SH-SY5Y (cell line): ENCODE measurements around the gene ZNF777.

Source experiments
- GATA2 ChIP-seq: IDR thresholded peaks from 2 replicates; pipeline ENCODE4 v1.6.1; 2011; ENCODE audit warnings: mild to moderate bottlenecking, low read depth, low read length
- GATA3 ChIP-seq: IDR thresholded peaks from 2 replicates; pipeline ENCODE4 v1.6.1; 2011; ENCODE audit warnings: low read depth, mild to moderate bottlenecking, low read length, moderate library complexity

The ZNF777 gene

DNA sequence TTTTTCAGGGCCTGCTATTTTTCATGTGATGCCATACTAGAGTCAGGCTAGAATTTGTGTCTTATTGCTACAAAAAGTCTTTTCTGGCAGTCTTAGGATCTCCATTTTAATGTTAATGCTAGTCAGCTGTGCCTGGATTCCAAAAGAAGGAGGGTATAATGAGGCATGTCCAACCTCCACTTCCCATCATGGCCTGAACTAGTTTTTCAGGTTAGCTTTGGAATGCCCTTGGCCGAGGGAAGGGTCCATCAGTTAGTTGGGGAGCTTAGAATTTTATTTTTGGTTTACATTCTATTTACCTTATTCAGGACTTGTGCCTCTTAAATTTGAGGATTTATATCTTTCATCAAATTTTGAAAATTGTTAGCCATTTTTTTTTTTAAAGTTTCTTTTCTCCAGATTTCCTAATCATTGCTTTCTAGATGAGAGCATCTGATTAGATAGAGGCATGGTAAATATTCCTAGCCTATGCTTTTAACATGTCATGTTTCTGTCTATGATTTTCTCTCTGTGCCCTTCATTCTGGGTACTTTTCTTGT lies 6.5 kb upstream of the ZNF777 start:
- TF ChIP-seq GATA3 (no peak), GATA2 (no peak)

DNA sequence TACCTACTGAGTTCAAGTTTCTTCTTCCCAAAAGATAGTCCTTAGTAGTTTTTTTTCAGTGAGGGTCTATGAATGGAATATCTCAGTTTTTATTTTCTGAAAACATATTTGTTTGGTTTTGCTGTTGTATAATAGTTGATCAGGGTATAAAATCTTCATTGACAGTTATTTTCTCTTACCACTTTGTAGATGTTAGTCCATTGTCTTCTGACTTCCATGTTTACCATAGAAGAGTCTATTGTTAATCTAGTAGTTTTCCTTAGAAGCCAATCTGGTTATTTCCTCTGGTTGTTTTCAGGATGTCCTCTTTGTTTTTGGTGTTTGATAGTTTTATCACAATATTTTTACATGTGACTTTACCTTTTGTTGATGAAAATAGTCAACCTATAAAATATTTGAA lies 5.5 kb upstream of the ZNF777 start:
- TF ChIP-seq GATA3: no peak
- TF ChIP-seq GATA2: no peak

DNA sequence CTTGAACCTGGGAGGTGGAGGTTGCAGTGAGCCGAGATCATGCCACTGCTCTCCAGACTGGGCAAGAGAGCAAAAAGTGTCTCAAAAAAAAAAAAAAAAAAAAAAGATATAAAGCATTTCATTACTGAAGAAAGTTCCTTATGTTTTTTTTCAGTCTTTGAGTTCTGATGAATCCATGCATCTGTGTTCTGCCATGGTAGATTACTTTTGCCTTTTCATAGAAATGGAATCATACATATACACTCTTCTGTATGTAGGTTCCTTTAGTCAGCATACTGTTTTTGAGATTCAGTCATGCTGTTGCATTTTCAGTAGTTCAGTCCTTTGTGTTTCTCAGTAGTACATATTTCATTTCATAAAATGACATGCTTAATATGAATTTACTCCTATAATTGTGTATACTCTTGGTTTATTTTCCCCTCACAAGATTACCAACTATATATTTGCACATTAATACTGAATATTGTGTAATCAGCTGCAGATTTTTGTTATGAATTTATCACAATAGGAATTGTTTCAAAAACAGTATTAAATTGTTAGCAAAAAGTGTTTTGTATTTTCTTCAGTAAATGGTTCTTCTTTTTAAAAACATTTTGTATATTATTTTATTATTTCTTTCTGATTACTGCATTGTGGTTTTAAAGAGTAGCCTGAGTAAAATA lies 2.8 kb upstream of the ZNF777 start:
- no peak for TF ChIP-seq GATA3

DNA sequence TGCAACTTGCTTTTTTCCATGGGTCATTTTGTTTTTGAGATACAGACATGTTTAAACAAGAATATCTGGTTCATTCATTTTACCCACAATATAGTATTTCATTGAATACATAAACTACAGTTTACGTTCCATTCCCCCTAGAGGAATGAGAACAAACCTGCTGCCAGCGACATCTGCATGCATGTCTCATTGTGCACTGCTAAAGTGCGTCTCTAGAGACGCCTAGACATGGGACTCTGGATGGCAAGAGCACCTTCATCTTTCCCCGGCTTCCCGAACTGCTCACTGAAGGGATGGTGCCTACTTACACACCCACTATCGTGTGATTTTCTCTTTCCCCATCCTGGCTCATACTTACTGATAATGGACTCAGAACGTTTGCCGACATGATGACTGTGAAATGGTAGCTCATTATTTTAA lies 1.2 kb upstream of the ZNF777 start:
- no peak for TF ChIP-seq GATA3
- TF ChIP-seq GATA2: no peak

DNA sequence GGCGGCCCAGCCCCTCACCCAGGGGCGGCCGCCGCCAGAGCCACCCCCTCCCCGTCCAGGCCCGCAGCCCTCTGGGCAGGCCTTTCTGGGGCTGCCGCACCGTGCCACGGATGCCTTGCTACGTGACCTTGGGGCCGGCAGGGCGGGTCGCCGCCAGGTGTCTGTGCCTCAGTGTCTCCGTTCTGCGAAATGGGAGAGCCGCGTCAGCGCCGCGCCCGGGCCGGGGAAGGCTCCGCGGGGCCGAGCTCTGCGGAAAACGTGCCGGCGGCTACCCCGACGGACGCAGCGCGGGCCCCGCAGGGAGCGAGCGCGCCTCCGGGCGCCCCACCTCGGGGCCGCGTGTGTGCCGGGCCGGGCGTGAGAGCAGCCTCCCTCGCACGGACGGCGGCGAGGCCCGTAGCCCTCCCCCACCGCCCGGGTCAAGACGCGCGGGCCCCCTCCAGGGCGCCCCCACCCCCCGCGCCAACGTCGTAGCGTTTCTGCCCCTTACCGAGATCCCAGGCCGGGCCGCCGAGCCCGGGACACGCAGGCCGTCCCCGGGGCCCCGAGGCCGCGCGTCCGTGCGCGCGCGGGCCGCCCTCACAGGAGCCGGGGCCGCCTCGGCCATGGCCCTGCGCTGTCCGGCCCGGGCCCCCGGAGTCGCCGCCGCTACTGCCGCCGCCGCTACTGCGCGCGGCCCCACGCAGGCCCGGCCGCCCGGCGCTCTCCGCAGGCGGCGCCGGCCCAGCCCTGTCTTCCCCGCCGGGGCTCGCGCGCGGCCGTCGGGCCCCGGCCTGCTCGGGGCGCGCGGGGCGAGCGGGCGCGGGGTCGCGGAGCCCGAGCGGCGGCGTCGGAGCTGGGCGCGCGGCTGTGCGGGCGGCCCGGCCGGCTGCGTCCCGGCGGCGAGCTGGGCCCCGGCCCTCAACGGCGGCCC lies 1.1 kb downstream of the ZNF777 start:
- TF ChIP-seq GATA3: no peak

DNA sequence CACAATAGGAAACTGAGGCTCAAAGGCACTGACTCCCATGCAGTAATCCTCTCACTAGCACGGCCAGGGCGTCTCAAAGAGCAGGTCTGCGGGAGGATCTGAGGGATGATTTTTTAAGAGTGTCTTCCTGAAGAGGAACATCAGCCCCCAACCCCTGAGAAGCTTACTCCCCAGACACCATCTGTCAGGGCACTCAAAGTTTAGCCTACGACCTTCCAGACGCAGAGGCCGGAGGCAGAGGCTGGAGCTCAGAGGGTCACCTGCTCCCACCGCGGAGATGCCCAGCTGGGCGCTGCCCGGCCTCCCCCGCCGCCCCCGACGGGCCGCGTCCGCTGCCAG lies 1.7 kb downstream of the ZNF777 start:
- TF ChIP-seq GATA2 (no peak), GATA3 (no peak)

DNA sequence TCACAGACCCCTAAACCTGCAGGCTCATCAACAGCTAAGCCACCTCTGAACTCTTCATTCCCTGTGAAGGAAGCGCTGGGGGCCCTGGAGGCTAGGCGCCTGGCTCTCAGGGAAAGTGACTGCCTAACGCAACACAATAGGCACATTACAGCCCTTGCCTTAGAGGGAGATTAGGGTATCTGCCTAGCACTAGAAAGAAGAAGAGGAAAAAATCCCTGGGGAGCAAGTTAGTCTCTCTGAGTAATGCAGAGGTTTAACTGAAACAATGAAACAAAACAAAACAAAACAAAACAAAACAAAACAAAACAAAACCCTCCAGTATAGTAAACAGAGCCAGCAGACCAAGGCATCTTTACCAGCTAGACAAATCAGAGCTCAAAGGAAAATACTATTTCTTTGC lies 2.6 kb downstream of the ZNF777 start:
- TF ChIP-seq GATA2 (no peak), GATA3 (no peak)

DNA sequence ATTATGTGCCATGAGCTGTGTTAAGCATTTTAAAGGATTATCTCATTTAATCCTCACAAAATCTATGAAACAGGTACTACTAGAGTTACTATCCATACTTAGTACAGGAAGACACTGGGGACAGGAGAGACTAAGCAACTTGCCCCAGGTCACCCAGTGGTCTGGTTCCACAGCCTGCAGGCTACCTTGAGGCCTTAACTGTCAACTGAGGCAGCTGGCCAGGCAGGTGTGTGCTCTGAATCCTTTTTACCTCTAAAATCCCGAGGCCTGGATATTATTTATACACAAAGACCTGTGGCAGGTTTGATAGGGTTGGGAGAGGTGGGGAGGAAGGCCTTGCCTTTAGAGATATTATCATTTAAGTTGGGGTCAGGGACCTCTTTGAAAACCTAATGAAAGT lies 3.1 kb downstream of the ZNF777 start:
- TF ChIP-seq GATA3 (no peak), GATA2 (no peak)

DNA sequence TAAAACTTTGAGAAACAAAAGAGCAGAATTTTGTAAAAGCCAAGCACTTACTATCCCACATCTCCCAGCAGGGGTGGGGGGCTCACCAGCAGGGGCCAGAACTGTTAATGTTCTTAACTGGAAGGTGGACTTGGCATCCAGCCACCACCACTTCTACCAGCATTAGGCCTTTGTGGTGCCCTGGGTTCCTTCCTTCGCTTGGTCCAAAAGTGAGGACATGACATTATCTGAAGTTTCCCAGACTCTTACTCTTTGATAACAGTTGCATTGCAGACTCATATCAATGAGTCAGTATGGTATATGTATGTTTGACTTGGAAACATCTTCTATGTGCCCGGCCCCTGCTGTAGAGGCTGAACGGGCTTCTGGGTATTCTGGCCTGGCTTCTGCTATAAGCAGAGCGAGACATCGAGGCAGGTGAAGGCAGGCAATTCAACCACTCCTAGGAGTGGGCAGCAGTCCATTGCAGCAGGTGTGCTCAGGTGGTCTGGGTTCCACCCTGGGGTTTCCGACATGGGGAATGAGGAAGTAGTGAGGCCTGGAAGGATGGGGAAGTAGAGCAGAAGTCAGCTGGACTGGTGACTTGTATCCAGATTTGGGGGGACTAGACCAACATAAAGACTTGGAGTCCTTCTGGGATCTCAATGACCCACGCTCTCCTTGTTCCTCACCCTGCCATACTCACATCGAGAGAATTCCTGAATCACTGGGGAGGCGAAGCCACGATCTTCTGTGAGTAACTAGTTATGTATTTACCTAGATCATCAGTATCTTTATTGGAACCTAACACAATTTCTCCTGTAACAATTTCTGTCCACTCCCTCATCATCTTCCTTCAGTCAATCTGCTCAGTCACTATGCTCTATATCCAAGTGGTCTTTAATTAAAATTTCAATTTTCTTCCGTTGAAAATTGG lies 4.1 kb downstream of the ZNF777 start:
- TF ChIP-seq GATA3: no peak
- no peak for TF ChIP-seq GATA2

DNA sequence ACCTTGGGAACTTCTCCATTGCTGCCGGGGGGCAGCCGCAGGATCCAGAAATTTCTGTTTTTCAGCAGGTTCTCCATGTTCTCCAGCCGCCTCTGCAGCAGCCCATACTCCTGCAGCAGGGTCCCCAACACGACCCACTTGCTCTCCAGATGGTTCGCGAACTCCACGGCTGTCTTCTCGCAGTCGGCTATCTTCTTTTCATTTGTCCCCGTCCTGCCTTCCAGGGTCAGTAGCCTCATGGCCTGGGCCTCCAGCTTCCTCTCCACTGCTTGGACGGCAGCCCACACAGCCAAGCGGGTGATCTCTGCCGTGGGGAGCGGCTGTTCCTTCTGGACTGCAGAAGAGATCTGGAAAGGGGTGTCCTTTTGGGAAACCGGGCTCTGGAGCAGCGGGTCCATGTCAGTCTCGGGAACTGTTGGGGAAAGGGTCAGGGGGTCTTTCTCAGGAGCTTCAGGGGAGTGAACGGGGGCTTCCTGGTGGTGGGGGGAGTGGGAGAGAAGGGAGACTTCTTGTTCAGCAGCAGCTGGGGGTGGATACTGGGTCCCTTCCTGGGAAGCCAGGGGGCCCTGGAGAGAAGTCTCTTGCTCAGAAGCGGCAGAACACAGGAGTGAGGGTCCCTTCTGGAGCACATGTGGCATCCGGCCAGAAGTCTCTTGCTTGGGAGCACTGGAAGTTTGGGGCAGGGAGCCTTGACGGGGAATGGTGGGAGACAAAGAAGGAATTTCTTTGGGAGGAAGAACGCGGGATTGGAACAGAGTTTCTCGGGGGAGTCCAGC lies 5.5 kb downstream of the ZNF777 start:
- no peak for TF ChIP-seq GATA3
- TF ChIP-seq GATA2: no peak

DNA sequence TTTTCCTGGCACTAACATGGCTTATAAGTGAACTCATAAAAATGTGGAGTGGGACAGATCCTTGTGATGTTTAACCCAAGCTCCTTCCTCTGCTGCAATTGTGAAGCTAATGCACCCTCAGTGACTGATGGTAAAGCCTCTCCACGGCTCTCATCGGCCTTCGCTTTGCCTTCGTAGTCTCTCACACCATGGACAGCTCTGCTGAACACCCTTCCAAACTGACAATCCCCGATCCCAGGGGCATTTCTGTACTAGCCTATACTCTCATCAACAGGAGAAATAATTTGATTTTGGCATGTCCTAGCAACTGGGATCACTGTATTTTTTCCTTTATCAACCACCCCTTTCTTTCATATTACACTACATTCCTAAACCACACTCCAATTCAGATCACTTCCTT lies 6.1 kb downstream of the ZNF777 start:
- TF ChIP-seq GATA2: no peak
- no peak for TF ChIP-seq GATA3

DNA sequence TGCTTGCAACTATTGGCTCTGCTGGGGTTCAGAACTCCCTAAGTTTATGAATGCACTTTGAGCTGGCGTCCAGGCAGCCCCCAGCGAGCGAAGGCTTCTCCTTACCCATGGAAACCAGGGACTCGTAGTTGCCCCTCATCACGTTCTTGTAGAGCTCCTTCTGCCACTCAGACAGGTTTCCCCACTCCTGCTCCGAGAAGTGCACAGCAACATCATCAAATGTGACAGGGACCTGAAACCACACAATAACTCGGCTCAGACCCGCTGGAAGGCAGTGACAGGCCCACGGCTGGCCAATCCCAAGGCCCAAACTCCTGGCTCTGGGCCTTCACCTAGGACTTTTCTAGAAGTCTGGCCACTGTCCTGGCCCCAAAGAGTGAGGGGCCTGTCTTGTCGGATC lies 6.9 kb downstream of the ZNF777 start:
- no peak for TF ChIP-seq GATA3
- no peak for TF ChIP-seq GATA2

DNA sequence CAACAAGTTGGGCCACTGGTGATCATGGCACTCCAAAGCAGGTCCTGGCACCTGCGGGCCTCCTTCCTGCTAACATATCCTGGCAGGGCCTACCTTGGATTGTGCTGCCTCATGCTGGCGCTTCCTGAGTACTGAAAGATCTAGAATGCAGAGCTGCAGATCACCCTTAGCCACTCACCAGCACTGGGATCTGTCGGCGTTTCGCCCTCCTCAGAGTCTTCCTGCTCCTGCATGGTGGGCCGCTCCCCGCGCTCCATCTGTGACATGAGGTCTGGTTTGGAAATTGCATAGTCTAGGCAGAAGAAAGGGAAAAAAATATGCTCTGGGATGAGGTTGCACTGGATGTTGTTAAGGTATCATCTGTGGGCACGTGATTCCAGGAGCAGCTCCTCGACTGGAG lies 10.0 kb downstream of the ZNF777 start:
- TF ChIP-seq GATA2 (no peak), GATA3 (no peak)
